HCT116 (cell line): ENCODE data around the gene PGGT1B. TPM values are rescaled to one million over a fixed set of nuclear protein-coding genes. Genes with fewer than 3 reads are reported as not detected.

ENCODE experiments used
- ATAC-seq: fragments of 200-7000 bp; cut with Tn5 transposase; 2 replicates; pipeline ENCODE4 v1.9.1; 2020; ENCODE audit warnings: mild to moderate bottlenecking, moderate library complexity
- BruUV-seq: library from RNA; stranded (reverse); fragments of 400-500 nt; replicated peaks from 2 replicates; lab custom pipeline; 2021; lab: Mats Ljungman, UMichigan
- CTCF ChIA-PET: fragments of 300-600 bp; sonication (Branson Sonifier 250); formaldehyde crosslinking; loops from one replicate; lab custom pipeline; 2021; ENCODE audit warnings: antibody characterized with exemption; lab: Charles Lee
- POLR2A ChIA-PET: fragments of 300-600, 350-600 bp; sonication (Branson Sonifier 250); formaldehyde crosslinking; loops from one replicate; lab custom pipeline; 2021; ENCODE audit warnings: antibody characterized with exemption; lab: Charles Lee
- RAD21 ChIA-PET, 2 experiments: fragments of 300-600 bp; sonication (Branson Sonifier 250); formaldehyde crosslinking; loops; one replicate each; lab custom pipeline; 2023; ENCODE audit warnings: low total read pairs in 2 of 2; ENCODE audit not compliant: uncharacterized antibody in 2 of 2, unreplicated experiment in 2 of 2, low non-redundant PET in 1 of 2; lab: Charles Lee
- DNase-seq: peaks from one replicate; pipeline ENCODE4 v3.0.0-alpha.2; 2010; ENCODE audit warnings: low read depth, low spot score
- H2AFZ ChIP-seq: fragments of 200-600 bp; shearing (Covaris generic), sonication (generic); 2 replicates; pipeline ENCODE4 v1.6.1; 2017; ENCODE audit warnings: low read depth, mixed run types, mixed read lengths, antibody characterized with exemption, low read length; ENCODE audit not compliant: poor library complexity, severe bottlenecking
- H3K27ac ChIP-seq: 2 replicates; pipeline ENCODE4 v1.5.1; 2012; ENCODE audit warnings: low read depth, low read length
- H3K27me3 ChIP-seq: fragments of 200-600 bp; sonication (generic); 2 replicates; pipeline ENCODE4 v1.6.1; 2016; ENCODE audit warnings: mixed run types, low read length, mixed read lengths; ENCODE audit not compliant: insufficient read depth
- H3K36me3 ChIP-seq, 2 experiments: fragments of 200-500 bp in 1 of 2; fragments of 200-600 bp in 1 of 2; sonication (Bioruptor generic) in 1 of 2; sonication (generic) in 1 of 2; 2 replicates each; pipeline versions ENCODE4 v1.5.1 to v1.6.1; 2014 to 2016; ENCODE audit warnings: low read length in 2 of 2, inconsistent platforms in 1 of 2, mixed read lengths in 1 of 2, mixed run types in 1 of 2; ENCODE audit not compliant: insufficient read depth in 2 of 2, control insufficient read depth in 1 of 2
- H3K4me1 ChIP-seq, 2 experiments: fragments of 200-600 bp in 1 of 2; sonication (generic) in 1 of 2; 2 replicates each; pipeline versions ENCODE4 v1.5.1 to v1.6.1; 2012 to 2017; ENCODE audit warnings: low read length in 2 of 2, inconsistent platforms in 1 of 2, mild to moderate bottlenecking in 1 of 2, mixed read lengths in 1 of 2, mixed run types in 1 of 2, moderate library complexity in 1 of 2; ENCODE audit not compliant: insufficient read depth in 2 of 2, control insufficient read depth in 1 of 2
- H3K4me2 ChIP-seq: fragments of 200-600 bp; sonication (generic); 2 replicates; pipeline ENCODE4 v1.6.1; 2017; ENCODE audit warnings: mixed run types, low read length, mixed read lengths
- H3K4me3 ChIP-seq, 2 experiments: fragments of 200-600 bp in 1 of 2; sonication (generic) in 1 of 2; replicated peaks in 1 of 2; 2 replicates each; pipeline ENCODE4 v1.5.1; 2011 to 2016; ENCODE audit warnings: low read length in 2 of 2, control low read depth in 1 of 2, low read depth in 1 of 2, mild to moderate bottlenecking in 1 of 2, mixed read lengths in 1 of 2, mixed run types in 1 of 2
- H3K79me2 ChIP-seq: fragments of 200-600 bp; sonication (generic); 2 replicates; pipeline ENCODE4 v1.6.1; 2017; ENCODE audit warnings: mild to moderate bottlenecking, mixed run types, low read length, moderate library complexity, mixed read lengths; ENCODE audit not compliant: insufficient read depth
- H3K9ac ChIP-seq: fragments of 200-600 bp; sonication (generic); 2 replicates; pipeline ENCODE4 v1.6.1; 2016; ENCODE audit warnings: low read length, mixed read lengths
- H3K9me2 ChIP-seq: fragments of 200-600 bp; sonication (generic), shearing (Covaris generic); 2 replicates; pipeline ENCODE4 v1.6.1; 2017; ENCODE audit warnings: mixed run types, mild to moderate bottlenecking, moderate library complexity; ENCODE audit not compliant: insufficient read depth
- H3K9me3 ChIP-seq, 2 experiments: fragments of 200-500 bp in 1 of 2; fragments of 200-600 bp in 1 of 2; sonication (Bioruptor generic) in 1 of 2; sonication (generic) in 1 of 2; 2 replicates each; pipeline ENCODE4 v1.6.1; 2014 to 2017; ENCODE audit warnings: low read length in 2 of 2, mixed read lengths in 2 of 2, inconsistent platforms in 1 of 2, low read depth in 1 of 2, mild to moderate bottlenecking in 1 of 2, mixed run types in 1 of 2, moderate library complexity in 1 of 2; ENCODE audit not compliant: control insufficient read depth in 1 of 2, insufficient read depth in 1 of 2
- H4K20me1 ChIP-seq: fragments of 200-600 bp; sonication (generic), shearing (Covaris generic); 2 replicates; pipeline ENCODE4 v1.6.1; 2017; ENCODE audit warnings: mixed run types, mild to moderate bottlenecking, moderate library complexity; ENCODE audit not compliant: insufficient read depth
- ELF1 ChIP-seq: IDR thresholded peaks from 2 replicates; pipeline ENCODE4 v1.6.1; 2012; ENCODE audit warnings: low read depth, borderline replicate concordance
- EZH2 ChIP-seq: fragments of 200-600 bp; sonication (generic); IDR thresholded peaks from 2 replicates; pipeline ENCODE4 v1.6.1; 2017; ENCODE audit warnings: antibody characterized with exemption, mixed run types
- EZH2phosphoT487 ChIP-seq: fragments of 200-600 bp; IDR thresholded peaks from 2 replicates; pipeline ENCODE4 v1.6.1; 2018; ENCODE audit warnings: antibody characterized with exemption, borderline replicate concordance
- POLR2A ChIP-seq: IDR thresholded peaks from 2 replicates; pipeline ENCODE4 v1.7.0; 2011; ENCODE audit warnings: borderline replicate concordance; ENCODE audit not compliant: insufficient read depth, insufficient read length; ENCODE audit errors: extremely low read depth
- RAD21 ChIP-seq: IDR thresholded peaks from 2 replicates; pipeline ENCODE4 v1.6.1; 2012; ENCODE audit warnings: low read depth, mild to moderate bottlenecking
- SIN3A ChIP-seq: IDR thresholded peaks from 2 replicates; pipeline ENCODE4 v1.6.1; 2012; ENCODE audit warnings: low read depth
- YY1 ChIP-seq: IDR thresholded peaks from 2 replicates; pipeline ENCODE4 v1.6.1; 2011; ENCODE audit warnings: low read length, low read depth, moderate library complexity, mild to moderate bottlenecking; ENCODE audit not compliant: insufficient replicate concordance; ENCODE audit errors: extremely low read depth
- intact Hi-C: fragments of 100-400 bp; cut with micrococcal nuclease; formaldehyde crosslinking; loops from 2 replicates; pipeline ENCODE4 v1.10.0; 2022
- total RNA-seq: library from RNA; stranded (reverse); gene quantifications from one replicate; pipeline ENCODE4 v1.2.1, GENCODE V29; 2021; ENCODE audit not compliant: unreplicated experiment
- TF ChIP-seq, protein P1 (sequence below): IDR thresholded peaks from 2 replicates; pipeline ENCODE4 v1.6.1; 2012
- TF ChIP-seq, protein P2 (sequence below): IDR thresholded peaks from 2 replicates; pipeline ENCODE4 v1.6.1; 2012; ENCODE audit warnings: low read depth

Gene PGGT1B
- total RNA-seq, 1 experiment from 2014 or later: 45.8 TPM

DNA sequence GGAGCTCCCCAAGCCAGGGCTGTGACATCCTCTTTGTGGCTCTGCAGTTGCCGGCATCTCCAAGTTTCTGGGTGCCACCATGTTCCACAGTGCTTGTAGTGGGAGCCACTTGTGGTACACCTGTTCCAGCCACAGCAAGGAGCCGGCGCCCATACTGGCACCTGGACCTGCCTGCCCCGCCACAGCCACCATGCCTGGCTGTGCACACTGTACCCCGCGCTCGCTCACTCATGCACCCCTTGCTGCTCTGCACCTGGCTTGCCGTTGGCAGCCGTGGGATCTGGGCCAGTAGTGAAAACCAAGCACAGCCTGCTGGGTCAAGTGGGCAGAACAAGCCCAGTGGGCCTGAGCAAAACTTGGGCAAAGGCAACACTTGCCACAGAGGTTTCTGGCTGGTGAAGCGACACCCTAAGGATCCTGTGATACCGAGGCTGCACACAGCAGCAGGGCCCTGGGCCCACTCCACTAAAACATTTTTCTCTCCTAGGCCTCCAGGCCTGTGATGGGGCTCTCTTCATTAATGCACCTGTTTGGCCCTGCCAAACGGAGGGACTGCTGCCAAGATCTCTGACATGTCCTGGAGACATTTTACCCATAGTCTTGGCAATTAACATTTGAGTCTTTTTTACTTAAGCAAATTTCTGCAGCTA, 95.8 kb downstream of the PGGT1B start:
- peaks cover 0 to 3% of the 10 kb centered on the region in 2 experiments; a peak in 1 of 4 replicates for H3K9me3 ChIP-seq
- H4K20me1 ChIP-seq: no peaks in the 10 kb centered on the region
- ChIA-PET POLR2A (no interaction called here), RAD21 (no interaction called here), CTCF (no interaction called here)
- DNase-seq (no peak), ATAC-seq (no peak)
- H3K79me2 ChIP-seq: no peaks in the 10 kb centered on the region
- H3K36me3 ChIP-seq: no peaks in the 10 kb centered on the region
- no peak for TF ChIP-seq POLR2A
- TF ChIP-seq SIN3A: no peak
- no peak for TF ChIP-seq EZH2
- TF ChIP-seq EZH2phosphoT487: no peak
- no peak for TF ChIP-seq ELF1
- TF ChIP-seq, protein P1, sequence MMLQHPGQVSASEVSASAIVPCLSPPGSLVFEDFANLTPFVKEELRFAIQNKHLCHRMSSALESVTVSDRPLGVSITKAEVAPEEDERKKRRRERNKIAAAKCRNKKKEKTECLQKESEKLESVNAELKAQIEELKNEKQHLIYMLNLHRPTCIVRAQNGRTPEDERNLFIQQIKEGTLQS: no peak
- TF ChIP-seq RAD21: no peak
- no peak for TF ChIP-seq YY1
- TF ChIP-seq, protein P2, sequence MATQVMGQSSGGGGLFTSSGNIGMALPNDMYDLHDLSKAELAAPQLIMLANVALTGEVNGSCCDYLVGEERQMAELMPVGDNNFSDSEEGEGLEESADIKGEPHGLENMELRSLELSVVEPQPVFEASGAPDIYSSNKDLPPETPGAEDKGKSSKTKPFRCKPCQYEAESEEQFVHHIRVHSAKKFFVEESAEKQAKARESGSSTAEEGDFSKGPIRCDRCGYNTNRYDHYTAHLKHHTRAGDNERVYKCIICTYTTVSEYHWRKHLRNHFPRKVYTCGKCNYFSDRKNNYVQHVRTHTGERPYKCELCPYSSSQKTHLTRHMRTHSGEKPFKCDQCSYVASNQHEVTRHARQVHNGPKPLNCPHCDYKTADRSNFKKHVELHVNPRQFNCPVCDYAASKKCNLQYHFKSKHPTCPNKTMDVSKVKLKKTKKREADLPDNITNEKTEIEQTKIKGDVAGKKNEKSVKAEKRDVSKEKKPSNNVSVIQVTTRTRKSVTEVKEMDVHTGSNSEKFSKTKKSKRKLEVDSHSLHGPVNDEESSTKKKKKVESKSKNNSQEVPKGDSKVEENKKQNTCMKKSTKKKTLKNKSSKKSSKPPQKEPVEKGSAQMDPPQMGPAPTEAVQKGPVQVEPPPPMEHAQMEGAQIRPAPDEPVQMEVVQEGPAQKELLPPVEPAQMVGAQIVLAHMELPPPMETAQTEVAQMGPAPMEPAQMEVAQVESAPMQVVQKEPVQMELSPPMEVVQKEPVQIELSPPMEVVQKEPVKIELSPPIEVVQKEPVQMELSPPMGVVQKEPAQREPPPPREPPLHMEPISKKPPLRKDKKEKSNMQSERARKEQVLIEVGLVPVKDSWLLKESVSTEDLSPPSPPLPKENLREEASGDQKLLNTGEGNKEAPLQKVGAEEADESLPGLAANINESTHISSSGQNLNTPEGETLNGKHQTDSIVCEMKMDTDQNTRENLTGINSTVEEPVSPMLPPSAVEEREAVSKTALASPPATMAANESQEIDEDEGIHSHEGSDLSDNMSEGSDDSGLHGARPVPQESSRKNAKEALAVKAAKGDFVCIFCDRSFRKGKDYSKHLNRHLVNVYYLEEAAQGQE: no peak
- intact Hi-C loops: no loop called here
- no peaks in the 10 kb centered on the region for H3K9me2 ChIP-seq
- no peak overlapping the region for H3K27ac ChIP-seq
- H3K4me3 ChIP-seq: no peak overlapping the region
- no peaks in the 10 kb centered on the region for H3K27me3 ChIP-seq
- no peak overlapping the region for H2AFZ ChIP-seq
- H3K4me2 ChIP-seq: no peak overlapping the region
- no peak overlapping the region for H3K9ac ChIP-seq
- H3K4me1 ChIP-seq: peaks cover 11 to 22% of the 10 kb centered on the region in 2 experiments; a peak in 3 of 4 replicates
- BruUV-seq: no TSS peak
